H1 (cell line): ENCODE measurements around the gene CYP1A1. TPM values are rescaled to one million over a fixed set of nuclear protein-coding genes. Genes with fewer than 3 reads are reported as not detected.
A peak's percentile ranks its signal among the peaks of the same experiment; 100 is the strongest.

Experiments used
- CTCF ChIA-PET: fragments of 300-600 bp; sonication (Branson Sonifier 250); formaldehyde crosslinking; loops from one replicate; lab custom pipeline; 2021; ENCODE audit not compliant: partially characterized antibody; lab: Charles Lee
- POLR2A ChIA-PET: fragments of 300-600 bp; sonication (Branson Sonifier 250); formaldehyde crosslinking; loops from one replicate; lab custom pipeline; 2021; ENCODE audit warnings: inconsistent platforms; ENCODE audit not compliant: partially characterized antibody; lab: Charles Lee
- DNase-seq, 2 experiments: peaks; one replicate each; pipeline versions ENCODE4 v3.0.0 to v3.0.0-alpha.2; 2010 to 2022; ENCODE audit warnings: low spot score in 2 of 2, low read depth in 1 of 2, mixed read lengths in 1 of 2
- FAIRE-seq: peaks from 2 replicates; lab custom pipeline; 2011; peaks lifted over from hg19 to GRCh38; lab: Jason Lieb, UNC
- H2AFZ ChIP-seq: 2 replicates; pipeline ENCODE4 v1.8.1; 2012; ENCODE audit warnings: low read length, inconsistent platforms
- H2AK5ac ChIP-seq: 2 replicates; pipeline ENCODE4 v1.6.1; 2013; ENCODE audit warnings: low read depth, low read length
- H2BK120ac ChIP-seq: replicated peaks from 2 replicates; pipeline ENCODE3; 2013; ENCODE audit warnings: low read depth, low read length, inconsistent platforms
- H2BK12ac ChIP-seq: 2 replicates; pipeline ENCODE4 v1.6.1; 2013; ENCODE audit warnings: low read depth, low read length
- H2BK15ac ChIP-seq: 2 replicates; pipeline ENCODE4 v1.6.1; 2013; ENCODE audit warnings: low read length
- H2BK20ac ChIP-seq: 2 replicates; pipeline ENCODE4 v1.6.1; 2013; ENCODE audit warnings: low read length
- H2BK5ac ChIP-seq: 2 replicates; pipeline ENCODE4 v1.6.1; 2013; ENCODE audit warnings: low read depth, low read length
- H3K14ac ChIP-seq: 2 replicates; pipeline ENCODE4 v1.6.1; 2013; ENCODE audit warnings: inconsistent platforms; ENCODE audit not compliant: insufficient read length
- H3K18ac ChIP-seq: 2 replicates; pipeline ENCODE4 v1.6.1; 2013; ENCODE audit warnings: low read length; ENCODE audit errors: extremely low read depth
- H3K23ac ChIP-seq: 2 replicates; pipeline ENCODE4 v1.6.1; 2013; ENCODE audit warnings: inconsistent platforms; ENCODE audit not compliant: insufficient read length
- H3K23me2 ChIP-seq: 2 replicates; pipeline ENCODE4 v1.6.1; 2013; ENCODE audit warnings: low read depth, low read length
- H3K27ac ChIP-seq: 2 replicates; pipeline ENCODE4 v1.6.1; 2011; ENCODE audit warnings: low read depth, low read length, inconsistent platforms
- H3K27me3 ChIP-seq, 4 experiments: replicated peaks in 1 of 4; 1 replicate in 1 of 4; 2 replicates in 3 of 4; pipeline versions ENCODE4 v1.6.1 to v1.8.1; 2011 to 2013; ENCODE audit warnings: low read length in 3 of 4, mild to moderate bottlenecking in 3 of 4, inconsistent platforms in 2 of 4, mixed read lengths in 2 of 4, moderate library complexity in 1 of 4; ENCODE audit not compliant: control insufficient read depth in 3 of 4, insufficient read depth in 3 of 4; ENCODE audit errors: extremely low read depth in 1 of 4
- H3K36me3 ChIP-seq, 4 experiments: 2 replicates each; pipeline versions ENCODE4 v1.6.1 to v1.8.1; 2011 to 2013; ENCODE audit warnings: mild to moderate bottlenecking in 4 of 4, low read length in 3 of 4, moderate library complexity in 2 of 4, control low read depth in 1 of 4, inconsistent platforms in 1 of 4; ENCODE audit not compliant: insufficient read depth in 4 of 4, control insufficient read depth in 2 of 4
- H3K4ac ChIP-seq: replicated peaks from 2 replicates; pipeline ENCODE3; 2013; ENCODE audit warnings: low read length, low read depth, mixed read lengths, inconsistent platforms; ENCODE audit not compliant: insufficient read length
- H3K4me1 ChIP-seq, 4 experiments: replicated peaks in 1 of 4; 1 replicate in 1 of 4; 2 replicates in 3 of 4; pipeline versions ENCODE4 v1.6.1 to v1.8.1; 2011 to 2013; ENCODE audit warnings: low read length in 3 of 4, inconsistent platforms in 2 of 4, mixed read lengths in 1 of 4; ENCODE audit not compliant: insufficient read depth in 4 of 4, control insufficient read depth in 3 of 4
- H3K4me2 ChIP-seq, 2 experiments: 2 replicates each; pipeline versions ENCODE4 v1.6.1 to v1.8.1; 2011 to 2013; ENCODE audit warnings: low read depth in 2 of 2, low read length in 2 of 2, control low read depth in 1 of 2, inconsistent platforms in 1 of 2, mild to moderate bottlenecking in 1 of 2; ENCODE audit not compliant: insufficient read depth in 1 of 2
- H3K4me3 ChIP-seq, 4 experiments: fragments of 200-600, 300-600 bp in 1 of 4; sonication (generic), shearing (Covaris generic), sonication (Bioruptor Twin) in 1 of 4; 2 replicates each; pipeline versions ENCODE4 v1.5.1 to v1.8.1; 2011 to 2016; ENCODE audit warnings: low read length in 4 of 4, low read depth in 3 of 4, control low read depth in 2 of 4, inconsistent platforms in 2 of 4, mild to moderate bottlenecking in 2 of 4, mixed read lengths in 1 of 4, moderate library complexity in 1 of 4; ENCODE audit not compliant: insufficient read depth in 2 of 4; ENCODE audit errors: extremely low read depth in 1 of 4
- H3K56ac ChIP-seq: replicated peaks from 2 replicates; pipeline ENCODE3; 2013; ENCODE audit warnings: low read depth, mild to moderate bottlenecking, mixed read lengths, low read length, inconsistent platforms; ENCODE audit not compliant: insufficient read length
- H3K79me1 ChIP-seq: 2 replicates; pipeline ENCODE4 v1.6.1; 2013; ENCODE audit warnings: low read depth, low read length, control low read depth
- H3K79me2 ChIP-seq, 2 experiments: 2 replicates each; pipeline versions ENCODE4 v1.6.1 to v1.8.1; 2012 to 2013; ENCODE audit warnings: low read length in 2 of 2, mild to moderate bottlenecking in 2 of 2, inconsistent platforms in 1 of 2; ENCODE audit not compliant: insufficient read depth in 2 of 2, control insufficient read depth in 1 of 2
- H3K9ac ChIP-seq, 4 experiments: replicated peaks in 1 of 4; 1 replicate in 1 of 4; 2 replicates in 3 of 4; pipeline versions ENCODE4 v1.6.1 to v1.8.1; 2011 to 2013; ENCODE audit warnings: low read depth in 3 of 4, low read length in 3 of 4, control low read depth in 2 of 4, mild to moderate bottlenecking in 2 of 4, moderate library complexity in 2 of 4, inconsistent platforms in 1 of 4; ENCODE audit errors: extremely low read depth in 1 of 4
- H3K9me3 ChIP-seq, 2 experiments: 2 replicates each; pipeline versions ENCODE4 v1.6.1 to v1.8.1; 2012 to 2013; ENCODE audit warnings: mild to moderate bottlenecking in 2 of 2, moderate library complexity in 2 of 2, control low read depth in 1 of 2, inconsistent platforms in 1 of 2, low read depth in 1 of 2, low read length in 1 of 2, mixed read lengths in 1 of 2; ENCODE audit not compliant: insufficient read depth in 2 of 2
- H4K20me1 ChIP-seq, 2 experiments: replicated peaks in 1 of 2; 2 replicates each; pipeline versions ENCODE3 to v1.8.1; 2011 to 2013; ENCODE audit warnings: inconsistent platforms in 2 of 2, low read length in 2 of 2, mild to moderate bottlenecking in 1 of 2; ENCODE audit not compliant: insufficient read depth in 2 of 2, control insufficient read depth in 1 of 2
- H4K5ac ChIP-seq: 2 replicates; pipeline ENCODE4 v1.6.1; 2013; ENCODE audit warnings: low read length, low read depth, mixed read lengths, inconsistent platforms; ENCODE audit not compliant: insufficient read length
- H4K8ac ChIP-seq: 2 replicates; pipeline ENCODE4 v1.8.0; 2013; ENCODE audit warnings: mild to moderate bottlenecking, moderate library complexity, low read length, inconsistent platforms; ENCODE audit not compliant: insufficient read depth; ENCODE audit errors: extremely low read depth
- H4K91ac ChIP-seq: replicated peaks from 2 replicates; pipeline ENCODE3; 2013; ENCODE audit warnings: low read length, mixed read lengths, inconsistent platforms; ENCODE audit not compliant: insufficient read length
- CBX8 ChIP-seq: fragments of 300-800, 300-1000 bp; sonication (generic); IDR thresholded peaks from 2 replicates; pipeline ENCODE4 v1.7.1; 2016; ENCODE audit warnings: low read depth, low read length, borderline replicate concordance
- CHD2 ChIP-seq: IDR thresholded peaks from 2 replicates; pipeline ENCODE4 v1.6.1; 2012; ENCODE audit warnings: low read length, improper control_type of control experiment
- RBBP5 ChIP-seq: IDR thresholded peaks from 2 replicates; pipeline ENCODE4 v1.7.1; 2012; ENCODE audit warnings: low read depth, mild to moderate bottlenecking, inconsistent platforms, low read length, moderate library complexity, borderline replicate concordance
- RNF2 ChIP-seq: fragments of 200-900, 300-1000 bp; sonication (generic); IDR thresholded peaks from 2 replicates; pipeline ENCODE4 v1.7.1; 2016; ENCODE audit warnings: borderline replicate concordance, low read depth, mild to moderate bottlenecking, antibody characterized with exemption, low read length; ENCODE audit not compliant: poor library complexity, severe bottlenecking; ENCODE audit errors: missing control alignments
- SIN3A ChIP-seq, 2 experiments: IDR thresholded peaks in 1 of 2; conservative IDR thresholded peaks in 1 of 2; 2 replicates each; pipeline ENCODE4 v1.6.1; 2011 to 2012; ENCODE audit warnings: low read length in 2 of 2, improper control_type of control experiment in 1 of 2, low read depth in 1 of 2, mild to moderate bottlenecking in 1 of 2
- WGBS, 2 experiments: shearing (Covaris generic) in 1 of 2; methylation state at CpG; one replicate each; pipeline versions ENCODE4 v1.1.6 to v1.1.7; 2013 to 2015; ENCODE audit warnings: low lambda C conversion rate in 2 of 2, mixed read lengths in 2 of 2, inconsistent platforms in 1 of 2, low coverage in 1 of 2, missing lambda C conversion rate in 1 of 2; ENCODE audit not compliant: insufficient replicate concordance in 2 of 2, insufficient coverage in 1 of 2, insufficient read length in 1 of 2; ENCODE audit errors: extremely low coverage in 1 of 2, missing lambda C conversion rate in 1 of 2; 5-methylcytosine and 5-hydroxymethylcytosine counted together
- polyA plus RNA-seq, 7 experiments: library from polyadenylated mRNA; depleted of rRNA in 3 of 7; stranded (reverse) in 5 of 7; unstranded in 2 of 7; fragments of >200 nt in 5 of 7; fragments of 200-250 nt in 2 of 7; gene quantifications; 1 replicate in 5 of 7; 2 replicates in 1 of 7; 4 replicates in 1 of 7; pipeline versions ENCODE4 v1.2.1 to v1.2.3, GENCODE V29; 2011 to 2013; ENCODE audit warnings: missing spikeins in 2 of 7, mixed read lengths in 2 of 7
- total RNA-seq: library from RNA; stranded (reverse); fragmentation: NEBNext Ultra II Directional; extraction: Animal tissue kit (Norgen Biotek cat#: 25700); gene quantifications from 2 replicates; pipeline ENCODE4 v1.2.1, GENCODE V29; 2021
- TF ChIP-seq, protein P1 (sequence below): IDR thresholded peaks from 2 replicates; pipeline ENCODE4 v1.6.1; 2012; ENCODE audit warnings: inconsistent platforms

The CYP1A1 gene
- total and polyA plus RNA-seq, 2 of the 8 experiments (the other 6 are each of a cell fraction or from before 2014, with no cell fraction given): 0.32 to 0.35 TPM

DNA sequence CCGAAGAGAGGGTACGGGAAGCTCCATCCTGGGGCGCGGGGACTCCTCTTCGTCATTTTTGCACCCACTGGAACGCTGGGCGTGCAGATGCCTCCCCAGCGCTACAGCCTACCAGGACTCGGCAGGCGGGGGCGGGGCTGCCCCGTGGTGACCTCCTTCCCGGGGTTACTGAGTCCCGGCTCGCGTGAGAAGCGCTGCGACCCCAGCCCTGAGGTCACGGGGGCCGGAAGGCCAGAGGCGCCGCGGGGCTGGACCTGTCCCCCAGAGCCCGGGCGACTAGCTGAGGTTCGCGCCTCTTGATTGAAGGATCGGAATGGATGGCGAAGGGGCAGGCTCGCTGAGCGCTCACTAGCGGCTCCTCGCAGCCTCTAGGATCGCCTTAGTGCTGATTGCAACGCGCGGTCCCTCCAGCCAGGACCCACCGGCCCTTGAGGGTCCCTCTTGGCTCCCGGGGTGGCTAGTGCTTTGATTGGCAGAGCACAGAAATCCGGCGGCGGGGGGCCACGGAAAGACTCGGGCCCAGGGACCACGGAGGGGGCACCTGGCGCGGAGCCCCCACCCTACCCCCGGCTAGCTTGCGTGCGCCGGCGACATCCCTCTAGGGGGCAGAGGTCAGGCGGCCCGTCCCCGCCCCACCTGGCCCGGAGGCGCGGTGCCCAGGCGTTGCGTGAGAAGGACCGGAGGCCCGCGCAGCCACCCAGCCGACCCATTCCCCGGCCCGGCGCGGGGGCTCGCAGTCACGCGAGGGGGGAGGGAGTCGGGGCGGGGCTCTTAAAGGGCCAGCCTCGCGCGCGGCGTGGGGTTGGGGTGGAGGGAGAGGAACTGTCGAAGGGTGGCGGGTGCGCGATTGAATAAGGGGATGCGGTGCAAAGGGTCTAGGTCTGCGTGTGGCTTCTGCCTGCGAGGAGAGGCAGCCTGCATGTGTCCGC, 781 bp upstream of the CYP1A1 start:
- Histone ChIP-seq H3K4me3 (peak overlapping the region; percentile 38 to 77 (median 69)), H3K79me2 (no peaks in the 10 kb centered on the region), H3K4ac (no peak overlapping the region), H4K5ac (no peak overlapping the region), H3K56ac (peak overlapping the region; percentile 50), H3K79me1 (no peaks in the 10 kb centered on the region), H3K4me2 (peak overlapping the region; percentile 81 to 82), H4K91ac (no peak overlapping the region), H2AFZ (peak overlapping the region; percentile 81), H2AK5ac (no peak overlapping the region), H4K20me1 (no peaks in the 10 kb centered on the region), H3K27me3 (peaks cover 11 to 31% (median 26%) of the 10 kb centered on the region in 4 experiments), H3K18ac (peak overlapping the region; percentile 13; the same call in 1 of the 2 replicates), H3K27ac (no peak overlapping the region), H2BK5ac (0 out of 2 replicates have a peak overlapping the region, but pooled peaks have one; percentile 35), H2BK12ac (peak overlapping the region; percentile 72; the same call in 1 of the 2 replicates), H2BK120ac (no peak overlapping the region), H3K23me2 (peaks cover 11% of the 10 kb centered on the region; the same call in 1 of the 2 replicates), H3K36me3 (no peaks in the 10 kb centered on the region), H3K23ac (no peak overlapping the region), H3K9me3 (no peaks in the 10 kb centered on the region; a peak in 1 of 4 replicates), H3K4me1 (peaks cover 0 to 5% (median 0%) of the 10 kb centered on the region in 4 experiments; a peak in 3 of 7 replicates), H3K14ac (no peak overlapping the region), H4K8ac (peak overlapping the region; percentile 68; the same call in 1 of the 2 replicates), H2BK20ac (peak overlapping the region; percentile 55; the same call in 1 of the 2 replicates), H2BK15ac (peak overlapping the region; percentile 92; the same call in 1 of the 2 replicates), H3K9ac (peak overlapping the region in 2 of 4 experiments; percentile 8 to 14; a peak in 1 of 7 replicates)
- DNase-seq (peak in 1 of 2 experiments; percentile 81), FAIRE-seq (no peak)
- ChIA-PET CTCF (interaction anchor here (0.7 to 4.3 kb wide), 17 partner anchors 8 to 228 kb away, joined by 3 to 39 read pairs (median 4); partner anchors contain the start of genes CYP1A2 and EDC3), POLR2A (interaction anchor here (0.6 to 5.5 kb wide), 19 partner anchors 10 to 157 kb away, joined by 3 to 46 read pairs (median 3); partner anchors contain the start of genes CYP1A2 and EDC3)
- 4% methylated on average over 64 of the region's 86 CpGs; no CpG with 5 or more reads in 1 of the 2 experiments for WGBS, 2 experiments
- TF ChIP-seq RBBP5 (peak; percentile 49; the same call in 1 of the 2 replicates), CBX8 (no peak), CHD2 (no peak), SIN3A (conservative IDR thresholded peaks at IDR 0.05 in 1 of 2, IDR thresholded peaks at IDR 0.05 in 1 of 2; ENCODE audit: low read depth in 1 of 2, low read length in 2 of 2) (peak in 1 of 2 experiments; percentile 18; a peak in 1 of 4 replicates), RNF2 (no peak)
- TF ChIP-seq, protein P1, sequence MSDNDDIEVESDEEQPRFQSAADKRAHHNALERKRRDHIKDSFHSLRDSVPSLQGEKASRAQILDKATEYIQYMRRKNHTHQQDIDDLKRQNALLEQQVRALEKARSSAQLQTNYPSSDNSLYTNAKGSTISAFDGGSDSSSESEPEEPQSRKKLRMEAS: peak; percentile 1
